Lower leg skin (tissue), 4 donors: Measurements from ENCODE around the gene GRK3. TPM values are rescaled to one million over a fixed set of nuclear protein-coding genes. Genes with fewer than 3 reads are reported as not detected.
"Not testable (repeated sequence)": the region's sequence is repeated elsewhere in the genome, so short reads cannot be mapped to it uniquely, and the experiment has no call there.

ENCODE experiments used
- DNase-seq, 2 donors: peaks; one replicate each; pipeline ENCODE4 v3.0.0-alpha.2; 2019; ENCODE audit warnings: low spot score in 2 of 2
- H3K4me3 ChIP-seq: fragments of 200-600 bp; sonication (generic); 2 replicates; pipeline ENCODE4 v1.5.1; 2017; ENCODE audit warnings: mild to moderate bottlenecking, low read depth; ENCODE audit not compliant: poor library complexity, severe bottlenecking
- CTCF ChIP-seq, 3 donors: fragments of 450-650 bp; IDR thresholded peaks; one replicate each; pipeline ENCODE4 v1.5.1; 2016; ENCODE audit warnings: antibody characterized with exemption in 3 of 3, mild to moderate bottlenecking in 3 of 3, moderate library complexity in 2 of 3
- POLR2A ChIP-seq, 2 donors: fragments of 450-650 bp; IDR thresholded peaks; one replicate each; pipeline ENCODE4 v1.6.1; 2016 to 2017; ENCODE audit warnings: antibody characterized with exemption in 2 of 2, mild to moderate bottlenecking in 1 of 2, moderate library complexity in 1 of 2
- whole genome bisulfite sequencing, 2 donors: methylation state at CpG; one replicate each; pipeline ENCODE4 v1.1.5; 2018; 5-methylcytosine and 5-hydroxymethylcytosine counted together
- intact Hi-C: fragments of 100-400 bp; cut with DNase I; formaldehyde crosslinking; loops from one replicate; pipeline ENCODE4 v1.15.0; 2023; ENCODE audit warnings: low total_unique reads
- total RNA-seq, 4 donors: library from RNA; depleted of rRNA; stranded (reverse); fragments of >200 nt; gene quantifications; one replicate each; pipeline ENCODE4 v1.1.0, GENCODE V29; 2016

The GRK3 gene
- total RNA-seq, 4 donors from 2014 or later = 4.2 to 6.9 (median 5.8) TPM

DNA sequence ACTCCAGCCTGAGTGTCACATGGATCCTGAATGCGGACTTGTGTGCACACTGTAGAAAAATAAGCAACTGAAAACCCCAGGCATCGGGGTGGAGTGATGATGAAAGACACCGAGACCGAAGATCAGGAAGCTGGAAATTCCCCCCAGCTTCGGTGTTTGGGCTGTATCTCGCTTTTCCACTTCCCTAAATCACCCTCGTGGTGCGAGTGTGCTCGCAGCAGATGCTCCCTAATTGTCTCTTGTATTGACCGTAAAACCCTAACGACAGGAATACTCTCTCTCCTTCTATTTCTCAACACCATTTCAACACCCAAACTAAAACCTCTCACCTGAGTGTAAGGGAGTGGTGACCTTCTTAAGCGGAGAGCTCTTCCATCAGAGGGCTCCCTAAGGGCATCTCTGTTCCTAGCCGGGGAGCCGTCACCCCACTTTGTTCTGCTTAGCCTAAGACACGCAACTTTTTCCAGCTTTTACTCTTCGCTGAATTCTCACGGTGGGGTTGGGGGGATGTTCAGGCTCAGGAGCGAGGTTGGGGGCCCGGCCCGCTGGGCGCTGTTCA is 635 bp upstream of the GRK3 start:
- peak in 1 of 2 donors; percentile 50 for DNase-seq
- 2% methylated on average over 20 to 21 of the region's 21 CpGs for WGBS, 2 donors
- no peak for TF ChIP-seq POLR2A (IDR thresholded peaks at IDR 0.05)
- peak overlapping the region; percentile 42 for H3K4me3 ChIP-seq
- intact Hi-C loops = no loop called here

DNA sequence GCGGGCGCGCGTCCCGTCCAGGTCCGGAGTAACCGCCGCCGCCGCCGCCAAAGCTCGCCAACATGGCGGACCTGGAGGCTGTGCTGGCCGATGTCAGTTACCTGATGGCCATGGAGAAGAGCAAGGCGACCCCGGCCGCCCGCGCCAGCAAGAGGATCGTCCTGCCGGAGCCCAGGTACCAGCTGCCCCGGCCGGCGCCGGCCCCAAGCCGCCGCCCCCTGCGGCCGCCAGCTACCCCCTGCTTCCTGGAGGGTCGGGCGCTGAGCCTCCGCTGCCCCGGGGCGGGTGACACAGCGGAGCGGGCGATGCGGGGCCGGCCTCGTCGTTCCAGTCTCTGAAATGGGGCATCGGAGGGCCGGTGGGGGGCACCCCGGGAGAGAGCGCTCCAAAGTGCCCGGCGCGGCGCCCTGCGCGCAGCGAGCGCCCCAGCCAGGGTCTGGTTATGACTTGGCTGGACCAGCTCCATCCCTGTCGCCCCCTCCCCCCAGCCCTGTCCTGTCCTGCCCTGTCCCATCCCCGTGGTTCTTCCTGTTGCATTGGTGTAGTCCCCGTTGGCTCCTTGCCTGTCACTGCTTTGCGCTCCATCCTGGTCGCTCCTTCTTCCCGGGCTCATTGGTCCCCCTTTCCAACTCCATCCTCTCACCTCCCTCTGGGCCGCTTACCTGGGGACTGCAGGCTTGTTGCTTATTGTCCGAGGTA is 653 bp downstream of the GRK3 start:
- TF ChIP-seq POLR2A (IDR thresholded peaks at IDR 0.05) = no peak
- no peak for TF ChIP-seq CTCF (IDR thresholded peaks at IDR 0.05)
- WGBS, 2 donors = 1 to 2% methylated on average over 21 to 35 of the region's 61 CpGs
- peak; percentile 17 to 86 for DNase-seq
- intact Hi-C loops = no loop called here
- peak overlapping the region; percentile 29 for H3K4me3 ChIP-seq

- intact Hi-C loops = no loop called here
- DNase-seq = no peak
- no peak overlapping the region for H3K4me3 ChIP-seq
- WGBS, 2 donors = 64 to 67% methylated on average over 5 of the region's 5 CpGs
- TF ChIP-seq POLR2A (IDR thresholded peaks at IDR 0.05) (no peak), CTCF (IDR thresholded peaks at IDR 0.05) (no peak)
Measured at GRCh38 chr22:25566186-25566897, 1.9 kb downstream of the GRK3 start.

DNA sequence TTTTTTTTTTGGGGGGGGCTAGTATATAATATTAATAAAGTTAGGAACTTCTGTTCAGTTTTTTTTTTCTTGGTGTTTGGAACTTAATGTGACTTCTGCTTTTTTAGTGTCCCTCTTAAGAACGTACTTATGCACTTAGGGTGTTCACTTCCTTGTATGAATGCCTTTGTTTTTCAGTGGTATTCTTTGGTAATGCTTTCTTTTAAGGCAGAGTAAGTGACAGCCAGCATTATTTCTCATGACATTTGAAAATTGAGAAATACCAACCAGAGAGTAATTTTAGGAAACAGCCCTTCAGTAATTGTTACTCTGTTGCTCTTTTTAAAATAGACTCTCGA is 2.4 kb downstream of the GRK3 start:
- no peak for TF ChIP-seq CTCF (IDR thresholded peaks at IDR 0.05)
- no peak for TF ChIP-seq POLR2A (IDR thresholded peaks at IDR 0.05)
- intact Hi-C loops = no loop called here
- WGBS, 2 donors = 47 to 53% methylated on average over 2 of the region's 2 CpGs
- DNase-seq = no peak
- H3K4me3 ChIP-seq = no peak overlapping the region

DNA sequence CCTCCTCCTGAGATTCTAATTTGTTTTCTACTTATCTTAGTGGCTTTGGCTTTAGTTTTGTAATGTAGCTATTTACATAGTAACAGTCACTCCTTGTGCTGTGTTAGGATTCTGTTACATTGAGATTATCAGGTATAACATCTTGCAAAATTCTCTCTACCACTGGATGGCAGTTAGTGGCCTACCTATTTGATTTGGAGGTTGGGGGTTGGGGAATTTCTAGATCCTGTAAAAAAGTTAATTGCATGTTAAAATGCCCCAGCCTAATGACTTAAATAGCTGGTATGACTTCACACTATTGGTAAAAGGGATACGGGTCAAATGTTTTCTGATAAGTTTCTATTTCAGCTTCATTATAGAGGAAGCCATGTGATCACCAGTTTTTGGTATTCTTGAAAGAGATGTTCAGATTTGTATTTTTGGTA is 2.8 kb downstream of the GRK3 start:
- no peak overlapping the region for H3K4me3 ChIP-seq
- no peak for DNase-seq
- WGBS, 2 donors = 41 to 60% methylated on average over 1 of the region's 1 CpG
- intact Hi-C loops = no loop called here
- TF ChIP-seq CTCF (IDR thresholded peaks at IDR 0.05) (no peak), POLR2A (IDR thresholded peaks at IDR 0.05) (no peak)

DNA sequence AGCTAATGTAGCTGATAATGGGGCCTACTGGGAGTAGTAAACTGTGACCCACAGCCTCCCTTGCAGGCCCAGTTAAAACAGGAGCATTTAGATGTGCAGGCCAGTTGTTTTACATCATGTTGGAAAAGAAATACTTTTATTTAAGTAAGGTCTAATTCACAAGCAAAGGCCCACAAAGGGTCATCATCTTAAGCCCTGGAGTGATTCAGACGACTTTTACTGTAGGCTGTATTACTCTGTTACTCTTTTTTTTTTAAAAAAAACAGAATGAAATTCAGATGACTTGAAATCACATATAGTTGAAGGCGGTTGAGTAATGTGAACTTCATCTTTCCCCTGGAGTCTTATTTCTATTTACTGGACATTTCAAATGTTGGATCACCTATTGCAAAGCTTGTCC is 3.6 kb downstream of the GRK3 start:
- 72 to 82% methylated on average over 2 of the region's 2 CpGs for WGBS, 2 donors
- intact Hi-C loops, H3K4me3 ChIP-seq: not testable (repeated sequence)

More for the DNA sequence above, 3.6 kb downstream of the GRK3 start:
- not testable (repeated sequence) for DNase-seq
